Activated B cell treated with CpG ODN at 0.5 μM for 24 hours (primary cell): Measurements from ENCODE around the gene CLEC3A. TPM values are rescaled to one million over a fixed set of nuclear protein-coding genes. Genes with fewer than 3 reads are reported as not detected.

ENCODE experiments used
- ATAC-seq: fragments of 200-7000 bp; cut with Tn5 transposase; one replicate; pipeline ENCODE4 v1.10.0; 2021; ENCODE audit warnings: low read depth, mild to moderate bottlenecking, moderate library complexity
- CTCF ChIA-PET: fragments of 350-600 bp; sonication (Branson Sonifier 250); formaldehyde crosslinking; loops from one replicate; lab custom pipeline; 2021; ENCODE audit warnings: antibody characterized with exemption; lab: Charles Lee
- POLR2A ChIA-PET: fragments of 350-600 bp; sonication (Branson Sonifier 250); formaldehyde crosslinking; loops from one replicate; lab custom pipeline; 2021; ENCODE audit warnings: antibody characterized with exemption; lab: Charles Lee
- DNase-seq: peaks from one replicate; pipeline ENCODE4 v3.0.0; 2022
- H3K27ac Mint-ChIP-seq: one replicate; pipeline ENCODE4 v1.8.0; 2020; ENCODE audit warnings: mixed read lengths
- H3K27me3 Mint-ChIP-seq: one replicate; pipeline ENCODE4 v1.8.0; 2021; ENCODE audit warnings: mixed read lengths
- H3K36me3 Mint-ChIP-seq: one replicate; pipeline ENCODE4 v1.8.0; 2021; ENCODE audit warnings: low read depth, mixed read lengths
- H3K4me1 Mint-ChIP-seq: one replicate; pipeline ENCODE4 v1.8.0; 2021; ENCODE audit warnings: mixed read lengths
- H3K4me3 Mint-ChIP-seq: one replicate; pipeline ENCODE4 v1.8.0; 2020; ENCODE audit warnings: mild to moderate bottlenecking, mixed read lengths
- H3K9me3 Mint-ChIP-seq: one replicate; pipeline ENCODE4 v1.8.0; 2020; ENCODE audit warnings: mixed read lengths
- intact Hi-C: fragments of 100-400 bp; cut with micrococcal nuclease; formaldehyde crosslinking; loops from one replicate; pipeline ENCODE4 v1.15.1; 2024
- total RNA-seq: library from RNA; stranded (reverse); gene quantifications from 2 replicates; pipeline ENCODE4 v1.2.3, GENCODE V29; 2022
- TF ChIP-seq, protein P1 (sequence below): fragments of 200-600 bp; IDR thresholded peaks from one replicate; pipeline ENCODE4 v1.8.0; 2022; ENCODE audit warnings: antibody characterized with exemption, mild to moderate bottlenecking

Gene CLEC3A
- total RNA-seq, 1 donor from 2014 or later = not detected

DNA sequence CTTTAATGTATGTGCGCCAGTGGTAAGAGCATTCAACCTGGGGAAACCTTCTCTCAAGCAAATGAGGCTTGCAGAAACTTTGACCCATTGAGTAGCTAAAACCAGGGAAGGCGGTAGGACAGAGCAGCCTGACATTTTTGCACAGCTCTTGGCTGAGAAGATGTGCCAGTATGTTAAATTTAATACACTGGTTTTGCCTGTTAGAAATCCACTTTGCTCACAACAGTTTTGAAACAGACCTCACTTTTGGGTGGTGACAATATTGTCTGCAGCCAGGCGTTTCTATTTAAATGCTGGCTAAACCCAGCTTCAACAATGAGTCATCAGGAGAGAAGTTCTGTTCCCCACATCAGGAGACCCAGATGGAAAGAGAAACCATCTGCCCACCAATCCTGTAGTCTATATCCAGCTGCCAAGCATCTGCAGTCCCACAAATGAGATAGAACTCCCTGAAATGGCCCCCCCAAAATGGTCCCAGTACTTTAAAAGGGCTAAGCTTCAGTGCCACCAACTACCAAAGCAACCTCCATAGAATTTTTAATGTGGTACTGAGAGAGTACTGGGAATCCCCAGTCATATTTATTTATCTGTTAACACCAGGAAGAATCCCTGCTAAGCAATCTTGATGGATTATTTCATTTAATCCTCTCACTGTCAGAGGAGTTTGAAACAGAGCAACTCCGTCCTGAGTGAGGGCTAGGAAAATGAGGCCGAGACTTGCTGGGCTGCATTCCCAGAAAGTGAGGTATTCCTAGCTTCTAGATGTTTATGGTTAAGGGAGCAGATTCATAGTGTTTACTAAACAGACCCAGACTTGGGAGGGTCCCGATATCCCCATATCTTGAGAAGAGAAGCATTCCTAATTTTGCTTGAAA, 29.0 kb upstream of the CLEC3A start:
- H3K4me3 Mint-ChIP-seq = no peak overlapping the region
- no peaks in the 10 kb centered on the region for H3K36me3 Mint-ChIP-seq
- intact Hi-C loops = no loop called here
- H3K27ac Mint-ChIP-seq = no peak overlapping the region
- H3K9me3 Mint-ChIP-seq = peaks cover 12% of the 10 kb centered on the region
- DNase-seq = no peak
- no peaks in the 10 kb centered on the region for H3K4me1 Mint-ChIP-seq
- no peak for ATAC-seq
- H3K27me3 Mint-ChIP-seq = peaks cover 3% of the 10 kb centered on the region
- POLR2A ChIA-PET = no interaction called here
- TF ChIP-seq, protein P1, sequence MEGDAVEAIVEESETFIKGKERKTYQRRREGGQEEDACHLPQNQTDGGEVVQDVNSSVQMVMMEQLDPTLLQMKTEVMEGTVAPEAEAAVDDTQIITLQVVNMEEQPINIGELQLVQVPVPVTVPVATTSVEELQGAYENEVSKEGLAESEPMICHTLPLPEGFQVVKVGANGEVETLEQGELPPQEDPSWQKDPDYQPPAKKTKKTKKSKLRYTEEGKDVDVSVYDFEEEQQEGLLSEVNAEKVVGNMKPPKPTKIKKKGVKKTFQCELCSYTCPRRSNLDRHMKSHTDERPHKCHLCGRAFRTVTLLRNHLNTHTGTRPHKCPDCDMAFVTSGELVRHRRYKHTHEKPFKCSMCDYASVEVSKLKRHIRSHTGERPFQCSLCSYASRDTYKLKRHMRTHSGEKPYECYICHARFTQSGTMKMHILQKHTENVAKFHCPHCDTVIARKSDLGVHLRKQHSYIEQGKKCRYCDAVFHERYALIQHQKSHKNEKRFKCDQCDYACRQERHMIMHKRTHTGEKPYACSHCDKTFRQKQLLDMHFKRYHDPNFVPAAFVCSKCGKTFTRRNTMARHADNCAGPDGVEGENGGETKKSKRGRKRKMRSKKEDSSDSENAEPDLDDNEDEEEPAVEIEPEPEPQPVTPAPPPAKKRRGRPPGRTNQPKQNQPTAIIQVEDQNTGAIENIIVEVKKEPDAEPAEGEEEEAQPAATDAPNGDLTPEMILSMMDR = no peak
- CTCF ChIA-PET = no interaction called here

- Mint-ChIP-seq H3K27ac (no peak overlapping the region), H3K36me3 (no peaks in the 10 kb centered on the region), H3K4me3 (no peak overlapping the region), H3K4me1 (no peaks in the 10 kb centered on the region), H3K9me3 (peaks cover 12% of the 10 kb centered on the region), H3K27me3 (peaks cover 4% of the 10 kb centered on the region)
- intact Hi-C loops = no loop called here
- CTCF ChIA-PET = no interaction called here
- no peak for ATAC-seq
- no peak for DNase-seq
- TF ChIP-seq, protein P1 = no peak
- POLR2A ChIA-PET = no interaction called here
Observed at GRCh38 chr16:77995843-77996455, 26.4 kb upstream of the CLEC3A start.

GRCh38 chr16:77998350-77999023, 23.9 kb upstream of the CLEC3A start:
- Mint-ChIP-seq H3K9me3 (peaks cover 12% of the 10 kb centered on the region), H3K36me3 (no peaks in the 10 kb centered on the region), H3K4me1 (no peaks in the 10 kb centered on the region), H3K4me3 (no peak overlapping the region), H3K27ac (no peak overlapping the region), H3K27me3 (peaks cover 4% of the 10 kb centered on the region)
- ChIA-PET CTCF (no interaction called here), POLR2A (no interaction called here)
- no peak for ATAC-seq
- no peak for DNase-seq
- TF ChIP-seq, protein P1 = no peak
- intact Hi-C loops = no loop called here

DNA sequence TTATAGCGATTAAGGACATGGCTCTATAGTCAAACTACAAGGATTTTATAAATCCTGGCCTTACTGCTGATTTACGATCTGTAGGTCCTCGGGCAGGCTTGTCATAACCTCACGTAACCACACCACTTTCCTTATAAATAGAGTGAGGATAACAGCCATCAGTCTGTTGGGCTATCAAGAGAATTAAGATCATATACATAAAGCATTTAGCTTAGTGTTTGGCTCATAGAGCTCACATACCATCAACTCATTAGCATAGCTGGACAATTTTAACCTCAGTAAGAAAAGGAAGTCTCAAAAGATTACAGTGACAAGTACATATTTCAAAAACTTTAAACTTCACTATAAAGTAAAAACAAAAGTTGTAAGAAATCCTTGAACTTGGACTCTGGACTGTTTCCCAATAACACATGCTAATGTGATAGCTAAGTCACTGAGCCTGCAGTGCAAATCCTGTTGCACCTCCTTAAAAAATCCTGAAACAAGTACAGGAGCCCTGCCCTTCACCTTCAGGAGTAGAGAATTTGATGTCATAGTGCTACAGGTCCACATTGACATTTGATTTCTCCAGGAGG, 20.8 kb upstream of the CLEC3A start:
- H3K36me3 Mint-ChIP-seq = no peaks in the 10 kb centered on the region
- H3K27me3 Mint-ChIP-seq = peaks cover 7% of the 10 kb centered on the region
- intact Hi-C loops = no loop called here
- ChIA-PET CTCF (interaction anchor here (2.5 kb wide), 1 partner anchor 327 kb away, joined by 9 read pairs; no protein-coding TSS in a partner anchor), POLR2A (no interaction called here)
- DNase-seq (no peak), ATAC-seq (no peak)
- no peak overlapping the region for H3K4me3 Mint-ChIP-seq
- peaks cover 4% of the 10 kb centered on the region for H3K9me3 Mint-ChIP-seq
- H3K4me1 Mint-ChIP-seq = no peaks in the 10 kb centered on the region
- H3K27ac Mint-ChIP-seq = no peak overlapping the region
- TF ChIP-seq, protein P1 = no peak
